SK-N-MC (cell line): ENCODE results near the gene RAB7B.

Experiments used
- DNase-seq: peaks from one replicate; pipeline ENCODE4 v3.0.0-alpha.2; 2011; ENCODE audit warnings: low read depth, low spot score
- H3K27ac ChIP-seq: fragments of 200-600 bp; sonication (generic); 2 replicates; pipeline ENCODE4 v1.5.1; 2016; ENCODE audit warnings: mixed run types
- H3K36me3 ChIP-seq: fragments of 200-600 bp; sonication (generic); 2 replicates; pipeline ENCODE4 v1.6.1; 2017; ENCODE audit warnings: antibody characterized with exemption, low read length, mixed read lengths; ENCODE audit not compliant: insufficient read depth
- H3K4me3 ChIP-seq: fragments of 200-600 bp; sonication (generic); 2 replicates; pipeline ENCODE4 v1.5.1; 2016
- H3K9ac ChIP-seq: fragments of 200-600 bp; sonication (generic); 2 replicates; pipeline ENCODE4 v1.8.0; 2017; ENCODE audit warnings: mixed run types, mixed read lengths; ENCODE audit not compliant: insufficient read length
- H3K9me3 ChIP-seq: fragments of 200-600 bp; sonication (generic); 2 replicates; pipeline ENCODE4 v1.6.1; 2017; ENCODE audit warnings: low read depth, mild to moderate bottlenecking, antibody characterized with exemption, low read length, moderate library complexity, mixed read lengths
- EZH2 ChIP-seq: fragments of 200-600 bp; sonication (generic); IDR thresholded peaks from one replicate; pipeline ENCODE4 v1.6.1; 2017; ENCODE audit warnings: antibody characterized with exemption
- FOXP2 ChIP-seq: optimal IDR thresholded peaks from 2 replicates; pipeline ENCODE3; 2011; ENCODE audit warnings: mild to moderate bottlenecking, moderate library complexity; ENCODE audit not compliant: insufficient read depth; ENCODE audit errors: extremely low read length, control extremely low read depth
- POLR2AphosphoS5 ChIP-seq: IDR thresholded peaks from 2 replicates; pipeline ENCODE4 v1.6.1; 2012; ENCODE audit warnings: mild to moderate bottlenecking, low read depth, low read length, borderline replicate concordance

Gene RAB7B

DNA sequence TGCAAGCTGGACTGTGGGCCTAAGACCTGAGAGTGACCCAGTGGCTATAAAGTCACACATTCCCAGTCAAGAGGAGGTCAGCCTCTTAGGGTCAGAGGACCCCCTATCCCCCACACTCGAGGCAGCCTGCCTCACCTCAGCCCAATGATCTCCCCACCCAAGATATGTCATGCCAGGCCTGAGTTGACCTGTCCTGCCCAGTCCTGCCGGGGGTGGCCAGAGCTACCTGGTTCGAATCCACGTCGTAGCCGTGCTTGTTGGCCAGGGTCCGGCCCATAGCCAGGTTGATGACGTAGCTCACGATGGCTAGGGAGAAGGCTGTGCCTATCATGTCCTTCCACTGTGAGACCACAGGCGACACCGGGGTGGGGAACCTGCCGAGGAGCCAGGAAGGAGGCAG, 75.5 kb downstream of the RAB7B start:
- no peaks in the 10 kb centered on the region for H3K36me3 ChIP-seq
- no peaks in the 10 kb centered on the region for H3K9me3 ChIP-seq
- no peak for DNase-seq
- H3K9ac ChIP-seq: no peak overlapping the region
- no peak overlapping the region for H3K4me3 ChIP-seq
- no peak for TF ChIP-seq FOXP2
- TF ChIP-seq POLR2AphosphoS5: no peak
- TF ChIP-seq EZH2: no peak
- H3K27ac ChIP-seq: no peak overlapping the region

DNA sequence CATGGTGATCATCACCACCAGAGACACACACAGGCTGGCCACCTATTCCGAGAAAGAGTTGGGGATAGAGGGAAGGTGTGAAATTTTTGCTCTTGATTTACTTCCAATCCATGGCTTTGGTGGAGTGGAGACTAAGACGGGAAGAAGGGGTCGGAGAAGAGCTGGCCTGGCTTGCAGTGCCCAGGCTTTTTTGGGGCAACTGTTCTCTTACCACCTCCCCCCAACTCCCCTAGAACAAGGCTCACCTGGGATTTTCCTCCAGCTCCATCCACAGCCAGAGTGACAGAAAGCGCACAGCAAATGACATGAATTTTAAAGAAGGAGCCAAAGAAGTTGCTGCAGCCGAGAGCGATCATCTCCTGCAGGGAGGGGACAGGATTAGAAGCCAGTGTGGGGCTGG, 75.9 kb downstream of the RAB7B start:
- no peaks in the 10 kb centered on the region for H3K36me3 ChIP-seq
- no peak for DNase-seq
- TF ChIP-seq FOXP2: no peak
- no peak for TF ChIP-seq POLR2AphosphoS5
- no peak for TF ChIP-seq EZH2
- no peak overlapping the region for H3K9ac ChIP-seq
- H3K4me3 ChIP-seq: no peak overlapping the region
- no peaks in the 10 kb centered on the region for H3K9me3 ChIP-seq
- no peak overlapping the region for H3K27ac ChIP-seq
